GM12878 (cell line): ENCODE results near the gene SLC18A3. TPM values are rescaled to one million over a fixed set of nuclear protein-coding genes. Genes with fewer than 3 reads are reported as not detected.

Experiments
- ATAC-seq: fragments of 200-7000 bp; cut with Tn5 transposase; 3 replicates; pipeline ENCODE4 v1.9.1; 2020; ENCODE audit warnings: mild to moderate bottlenecking, moderate library complexity
- BruUV-seq: library from RNA; stranded (reverse); fragments of 400-500 nt; replicated peaks from 2 replicates; lab custom pipeline; 2021; lab: Mats Ljungman, UMichigan
- CTCF ChIA-PET: fragments of 300-600 bp; sonication (Branson Sonifier 250); formaldehyde crosslinking; extraction: SDS; loops from one replicate; lab custom pipeline; 2021; ENCODE audit warnings: inconsistent platforms; lab: Yijun Ruan, JAX
- POLR2A ChIA-PET: fragments of 350-600 bp; formaldehyde crosslinking; extraction: SDS; loops from one replicate; lab custom pipeline; 2021; ENCODE audit warnings: inconsistent platforms; lab: Charles Lee
- RAD21 ChIA-PET: fragments of 300-600 bp; sonication (Branson Sonifier 250); formaldehyde crosslinking; loops from one replicate; lab custom pipeline; 2023; ENCODE audit warnings: antibody characterized with exemption; ENCODE audit not compliant: unreplicated experiment; lab: Charles Lee
- SMC1A ChIA-PET: fragments of 300-600 bp; sonication (Branson Sonifier 250); formaldehyde crosslinking; loops from one replicate; lab custom pipeline; 2023; ENCODE audit not compliant: unreplicated experiment, uncharacterized antibody; lab: Charles Lee
- DNase-seq: peaks from one replicate; pipeline ENCODE4 v3.0.0-alpha.2; 2011; ENCODE audit warnings: low read depth, low spot score
- FAIRE-seq: peaks from 3 replicates; lab custom pipeline; 2011; peaks lifted over from hg19 to GRCh38; lab: Jason Lieb, UNC
- H2AFZ ChIP-seq: 2 replicates; pipeline ENCODE4 v1.6.0; 2011; ENCODE audit warnings: low read depth, low read length, control low read depth; ENCODE audit not compliant: control insufficient read depth
- H3K27ac ChIP-seq: 2 replicates; pipeline ENCODE4 v1.5.1; 2011; ENCODE audit warnings: control low read depth; ENCODE audit not compliant: control insufficient read depth, insufficient read depth
- H3K27me3 ChIP-seq, 2 experiments: replicated peaks in 1 of 2; 2 replicates each; pipeline versions ENCODE4 v1.6.0 to v1.6.1; 2011; ENCODE audit warnings: low read length in 1 of 2; ENCODE audit not compliant: control insufficient read depth in 2 of 2, insufficient read depth in 2 of 2
- H3K36me3 ChIP-seq, 2 experiments: 2 replicates each; pipeline ENCODE4 v1.5.1; 2011; ENCODE audit warnings: low read length in 1 of 2; ENCODE audit not compliant: control insufficient read depth in 2 of 2, insufficient read depth in 2 of 2
- H3K4me1 ChIP-seq: 2 replicates; pipeline ENCODE4 v1.6.1; 2011; ENCODE audit warnings: mild to moderate bottlenecking, low read length, moderate library complexity, mixed read lengths; ENCODE audit not compliant: control insufficient read depth, insufficient read depth
- H3K4me2 ChIP-seq: 2 replicates; pipeline ENCODE4 v1.6.0; 2011; ENCODE audit warnings: control low read depth; ENCODE audit not compliant: control insufficient read depth, insufficient read depth
- H3K4me3 ChIP-seq: fragments of 200-600 bp; sonication (generic); 2 replicates; pipeline ENCODE4 v1.5.1; 2016
- H3K79me2 ChIP-seq: 2 replicates; pipeline ENCODE4 v1.6.0; 2011; ENCODE audit warnings: low read length; ENCODE audit not compliant: control insufficient read depth, insufficient read depth
- H3K9ac ChIP-seq: 2 replicates; pipeline ENCODE4 v1.8.0; 2011; ENCODE audit warnings: low read length, control low read depth, mixed read lengths; ENCODE audit not compliant: control insufficient read depth, insufficient read depth
- H3K9me3 ChIP-seq: replicated peaks from 3 replicates; pipeline ENCODE4 v1.5.1; 2011; ENCODE audit warnings: mild to moderate bottlenecking, low read length; ENCODE audit not compliant: control insufficient read depth, insufficient read depth
- H4K20me1 ChIP-seq: 2 replicates; pipeline ENCODE4 v1.6.0; 2011; ENCODE audit not compliant: control insufficient read depth, insufficient read depth
- CBX5 ChIP-seq: sonication (generic); IDR thresholded peaks from 2 replicates; pipeline ENCODE4 v1.6.1; 2016; ENCODE audit warnings: low read depth, moderate library complexity, mild to moderate bottlenecking, inconsistent platforms
- CEBPB ChIP-seq, 2 experiments: fragments of 150-350 bp in 1 of 2; IDR thresholded peaks; 2 replicates each; pipeline ENCODE4 v1.6.1; 2012 to 2014; ENCODE audit warnings: low read depth in 2 of 2, low read length in 2 of 2, borderline replicate concordance in 1 of 2, inconsistent platforms in 1 of 2
- ETV6 ChIP-seq, 2 experiments: fragments of 450-650 bp in 1 of 2; IDR thresholded peaks in 1 of 2; conservative IDR thresholded peaks in 1 of 2; 2 replicates each; pipeline ENCODE4 v1.6.1; 2014; ENCODE audit warnings: antibody characterized with exemption in 1 of 2, borderline replicate concordance in 1 of 2, low read depth in 1 of 2, mild to moderate bottlenecking in 1 of 2, moderate library complexity in 1 of 2
- IRF4 ChIP-seq: IDR thresholded peaks from 2 replicates; pipeline ENCODE4 v1.6.1; 2011; ENCODE audit warnings: low read depth, low read length
- POLR2AphosphoS5 ChIP-seq: IDR thresholded peaks from 2 replicates; pipeline ENCODE4 v1.6.1; 2011; ENCODE audit warnings: mild to moderate bottlenecking, low read length, inconsistent platforms
- WGBS: methylation state at CpG from one replicate; pipeline ENCODE4 v1.1.6; 2016; ENCODE audit warnings: low lambda C conversion rate; ENCODE audit not compliant: insufficient replicate concordance, insufficient coverage; ENCODE audit errors: missing lambda C conversion rate; 5-methylcytosine and 5-hydroxymethylcytosine counted together
- in situ Hi-C: fragments of 300-500 bp; cut with MboI; formaldehyde crosslinking; loops from 9 replicates; pipeline ENCODE4 v1.14.3; 2018; ENCODE audit warnings: mixed read lengths
- intact Hi-C: fragments of 100-400 bp; cut with micrococcal nuclease; formaldehyde crosslinking; loops from one replicate; pipeline ENCODE4 v1.14.2; 2022; ENCODE audit not compliant: unreplicated experiment
- polyA plus RNA-seq, 11 experiments: library from polyadenylated mRNA; depleted of rRNA in 4 of 11; unstranded in 6 of 11; stranded (reverse) in 5 of 11; fragments of >200 nt; fragmentation: Nextera tagmentation in 4 of 11; fragmentation: Illumina TruSeq in 1 of 11; extraction: Ambion mirVana in 4 of 11; extraction: Trizol in 1 of 11; gene quantifications; 1 replicate in 1 of 11; 2 replicates in 10 of 11; pipeline versions ENCODE4 v1.2.1 to v1.2.3, GENCODE V29; 2011 to 2016; ENCODE audit warnings: inconsistent platforms in 2 of 11, missing spikeins in 2 of 11, low read depth in 1 of 11
- total RNA-seq, 4 experiments: library from RNA; depleted of rRNA in 3 of 4; stranded (reverse); fragments of >200 nt in 3 of 4; fragmentation: Illumina TruSeq in 1 of 4; extraction: Trizol in 1 of 4; gene quantifications; 2 replicates each; pipeline versions ENCODE4 v1.2.1 to v1.2.3, GENCODE V29; 2013 to 2021
- TF ChIP-seq, protein P1 (sequence below): fragments of 450-650 bp; formaldehyde crosslinking; IDR thresholded peaks from 2 replicates; pipeline ENCODE4 v1.4.0; 2020; ENCODE audit warnings: mild to moderate bottlenecking, moderate library complexity

Gene SLC18A3
- total and polyA plus RNA-seq, 10 of the 15 experiments (the other 5 are each of a cell fraction or from before 2014, with no cell fraction given), result not detected

DNA sequence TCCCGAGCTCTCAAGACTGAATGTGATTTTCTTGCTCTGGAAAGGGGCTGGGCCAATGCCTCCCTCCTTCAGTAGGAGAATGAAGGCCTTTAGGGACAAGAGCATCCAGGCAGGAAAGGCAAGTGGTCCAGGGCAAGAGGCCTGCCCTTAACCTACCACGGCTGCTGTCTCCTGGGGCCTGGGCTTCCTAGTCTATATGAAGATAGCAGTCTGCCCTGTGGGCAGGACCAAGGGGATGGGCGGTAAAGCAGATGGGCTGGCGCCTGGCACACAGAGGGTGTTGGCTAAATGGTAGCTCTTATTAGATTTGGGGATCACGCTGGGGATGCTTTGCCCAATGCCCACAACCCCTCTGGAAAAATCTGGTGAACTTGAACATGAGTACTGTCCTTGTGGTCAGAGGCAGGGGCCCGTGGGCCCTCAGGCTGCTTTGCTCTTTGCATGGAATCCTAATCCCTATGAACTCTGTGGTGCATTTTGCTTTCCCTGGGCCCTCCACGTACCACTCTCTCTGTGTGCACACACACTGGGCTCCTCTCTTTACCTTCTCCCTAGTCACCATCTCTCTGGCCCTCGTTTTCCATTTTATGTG is 24.1 kb downstream of the SLC18A3 start:
- TF ChIP-seq IRF4, result no peak
- no peak for TF ChIP-seq CBX5
- TF ChIP-seq ETV6 (conservative IDR thresholded peaks at IDR 0.05 in 1 of 2, IDR thresholded peaks at IDR 0.05 in 1 of 2; ENCODE audit: borderline replicate concordance in 1 of 2, low read depth in 1 of 2), result no peak
- TF ChIP-seq, protein P1, sequence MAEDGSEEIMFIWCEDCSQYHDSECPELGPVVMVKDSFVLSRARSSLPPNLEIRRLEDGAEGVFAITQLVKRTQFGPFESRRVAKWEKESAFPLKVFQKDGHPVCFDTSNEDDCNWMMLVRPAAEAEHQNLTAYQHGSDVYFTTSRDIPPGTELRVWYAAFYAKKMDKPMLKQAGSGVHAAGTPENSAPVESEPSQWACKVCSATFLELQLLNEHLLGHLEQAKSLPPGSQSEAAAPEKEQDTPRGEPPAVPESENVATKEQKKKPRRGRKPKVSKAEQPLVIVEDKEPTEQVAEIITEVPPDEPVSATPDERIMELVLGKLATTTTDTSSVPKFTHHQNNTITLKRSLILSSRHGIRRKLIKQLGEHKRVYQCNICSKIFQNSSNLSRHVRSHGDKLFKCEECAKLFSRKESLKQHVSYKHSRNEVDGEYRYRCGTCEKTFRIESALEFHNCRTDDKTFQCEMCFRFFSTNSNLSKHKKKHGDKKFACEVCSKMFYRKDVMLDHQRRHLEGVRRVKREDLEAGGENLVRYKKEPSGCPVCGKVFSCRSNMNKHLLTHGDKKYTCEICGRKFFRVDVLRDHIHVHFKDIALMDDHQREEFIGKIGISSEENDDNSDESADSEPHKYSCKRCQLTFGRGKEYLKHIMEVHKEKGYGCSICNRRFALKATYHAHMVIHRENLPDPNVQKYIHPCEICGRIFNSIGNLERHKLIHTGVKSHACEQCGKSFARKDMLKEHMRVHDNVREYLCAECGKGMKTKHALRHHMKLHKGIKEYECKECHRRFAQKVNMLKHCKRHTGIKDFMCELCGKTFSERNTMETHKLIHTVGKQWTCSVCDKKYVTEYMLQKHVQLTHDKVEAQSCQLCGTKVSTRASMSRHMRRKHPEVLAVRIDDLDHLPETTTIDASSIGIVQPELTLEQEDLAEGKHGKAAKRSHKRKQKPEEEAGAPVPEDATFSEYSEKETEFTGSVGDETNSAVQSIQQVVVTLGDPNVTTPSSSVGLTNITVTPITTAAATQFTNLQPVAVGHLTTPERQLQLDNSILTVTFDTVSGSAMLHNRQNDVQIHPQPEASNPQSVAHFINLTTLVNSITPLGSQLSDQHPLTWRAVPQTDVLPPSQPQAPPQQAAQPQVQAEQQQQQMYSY (CRISPR knock-in tag), result no peak
- no peak for TF ChIP-seq POLR2AphosphoS5
- no peak for TF ChIP-seq CEBPB (IDR thresholded peaks at IDR 0.05; ENCODE audit: borderline replicate concordance in 1 of 2, low read depth in 2 of 2, low read length in 2 of 2)
- FAIRE-seq, result no peak
- 26% methylated on average over 8 of the region's 8 CpGs for WGBS
- no peaks in the 10 kb centered on the region for H3K9me3 ChIP-seq
- H3K4me3 ChIP-seq, result no peak overlapping the region
- POLR2A ChIA-PET, result no interaction called here
- H3K27me3 ChIP-seq, result peaks cover 0 to 2% of the 10 kb centered on the region in 2 experiments; a peak in 1 of 4 replicates
- no peaks in the 10 kb centered on the region for H3K79me2 ChIP-seq
- BruUV-seq, result no TSS peak
- RAD21 ChIA-PET, result no interaction called here
- CTCF ChIA-PET, result no interaction called here
- ATAC-seq, result no peak
- DNase-seq, result no peak
- SMC1A ChIA-PET, result no interaction called here
- H3K4me2 ChIP-seq, result no peak overlapping the region
- H3K36me3 ChIP-seq, result no peaks in the 10 kb centered on the region
- H3K27ac ChIP-seq, result no peak overlapping the region
- intact Hi-C loops, result no loop called here
- no peak overlapping the region for H2AFZ ChIP-seq
- no peaks in the 10 kb centered on the region for H4K20me1 ChIP-seq
- no peaks in the 10 kb centered on the region for H3K4me1 ChIP-seq
- in situ Hi-C loops, result no loop called here
- no peak overlapping the region for H3K9ac ChIP-seq
